H1 (cell line): ENCODE data around the gene FOXI3. TPM values are rescaled to one million over a fixed set of nuclear protein-coding genes. Genes with fewer than 3 reads are reported as not detected.

Experiments
- CTCF ChIA-PET: fragments of 300-600 bp; sonication (Branson Sonifier 250); formaldehyde crosslinking; loops from one replicate; lab custom pipeline; 2021; ENCODE audit not compliant: partially characterized antibody; lab: Charles Lee
- POLR2A ChIA-PET: fragments of 300-600 bp; sonication (Branson Sonifier 250); formaldehyde crosslinking; loops from one replicate; lab custom pipeline; 2021; ENCODE audit warnings: inconsistent platforms; ENCODE audit not compliant: partially characterized antibody; lab: Charles Lee
- DNase-seq, 2 experiments: peaks; one replicate each; pipeline versions ENCODE4 v3.0.0 to v3.0.0-alpha.2; 2010 to 2022; ENCODE audit warnings: low spot score in 2 of 2, low read depth in 1 of 2, mixed read lengths in 1 of 2
- FAIRE-seq: peaks from 2 replicates; lab custom pipeline; 2011; peaks lifted over from hg19 to GRCh38; lab: Jason Lieb, UNC
- H2AFZ ChIP-seq: 2 replicates; pipeline ENCODE4 v1.8.1; 2012; ENCODE audit warnings: low read length, inconsistent platforms
- H2AK5ac ChIP-seq: 2 replicates; pipeline ENCODE4 v1.6.1; 2013; ENCODE audit warnings: low read depth, low read length
- H2BK120ac ChIP-seq: replicated peaks from 2 replicates; pipeline ENCODE3; 2013; ENCODE audit warnings: low read depth, low read length, inconsistent platforms
- H2BK12ac ChIP-seq: 2 replicates; pipeline ENCODE4 v1.6.1; 2013; ENCODE audit warnings: low read depth, low read length
- H2BK15ac ChIP-seq: 2 replicates; pipeline ENCODE4 v1.6.1; 2013; ENCODE audit warnings: low read length
- H2BK20ac ChIP-seq: 2 replicates; pipeline ENCODE4 v1.6.1; 2013; ENCODE audit warnings: low read length
- H2BK5ac ChIP-seq: 2 replicates; pipeline ENCODE4 v1.6.1; 2013; ENCODE audit warnings: low read depth, low read length
- H3K14ac ChIP-seq: 2 replicates; pipeline ENCODE4 v1.6.1; 2013; ENCODE audit warnings: inconsistent platforms; ENCODE audit not compliant: insufficient read length
- H3K18ac ChIP-seq: 2 replicates; pipeline ENCODE4 v1.6.1; 2013; ENCODE audit warnings: low read length; ENCODE audit errors: extremely low read depth
- H3K23ac ChIP-seq: 2 replicates; pipeline ENCODE4 v1.6.1; 2013; ENCODE audit warnings: inconsistent platforms; ENCODE audit not compliant: insufficient read length
- H3K23me2 ChIP-seq: 2 replicates; pipeline ENCODE4 v1.6.1; 2013; ENCODE audit warnings: low read depth, low read length
- H3K27ac ChIP-seq: 2 replicates; pipeline ENCODE4 v1.6.1; 2011; ENCODE audit warnings: low read depth, low read length, inconsistent platforms
- H3K27me3 ChIP-seq, 4 experiments: replicated peaks in 1 of 4; 1 replicate in 1 of 4; 2 replicates in 3 of 4; pipeline versions ENCODE4 v1.6.1 to v1.8.1; 2011 to 2013; ENCODE audit warnings: low read length in 3 of 4, mild to moderate bottlenecking in 3 of 4, inconsistent platforms in 2 of 4, mixed read lengths in 2 of 4, moderate library complexity in 1 of 4; ENCODE audit not compliant: control insufficient read depth in 3 of 4, insufficient read depth in 3 of 4; ENCODE audit errors: extremely low read depth in 1 of 4
- H3K36me3 ChIP-seq, 4 experiments: 2 replicates each; pipeline versions ENCODE4 v1.6.1 to v1.8.1; 2011 to 2013; ENCODE audit warnings: mild to moderate bottlenecking in 4 of 4, low read length in 3 of 4, moderate library complexity in 2 of 4, control low read depth in 1 of 4, inconsistent platforms in 1 of 4; ENCODE audit not compliant: insufficient read depth in 4 of 4, control insufficient read depth in 2 of 4
- H3K4ac ChIP-seq: replicated peaks from 2 replicates; pipeline ENCODE3; 2013; ENCODE audit warnings: low read length, low read depth, mixed read lengths, inconsistent platforms; ENCODE audit not compliant: insufficient read length
- H3K4me1 ChIP-seq, 4 experiments: replicated peaks in 1 of 4; 1 replicate in 1 of 4; 2 replicates in 3 of 4; pipeline versions ENCODE4 v1.6.1 to v1.8.1; 2011 to 2013; ENCODE audit warnings: low read length in 3 of 4, inconsistent platforms in 2 of 4, mixed read lengths in 1 of 4; ENCODE audit not compliant: insufficient read depth in 4 of 4, control insufficient read depth in 3 of 4
- H3K4me2 ChIP-seq, 2 experiments: 2 replicates each; pipeline versions ENCODE4 v1.6.1 to v1.8.1; 2011 to 2013; ENCODE audit warnings: low read depth in 2 of 2, low read length in 2 of 2, control low read depth in 1 of 2, inconsistent platforms in 1 of 2, mild to moderate bottlenecking in 1 of 2; ENCODE audit not compliant: insufficient read depth in 1 of 2
- H3K4me3 ChIP-seq, 4 experiments: fragments of 200-600, 300-600 bp in 1 of 4; sonication (generic), shearing (Covaris generic), sonication (Bioruptor Twin) in 1 of 4; 2 replicates each; pipeline versions ENCODE4 v1.5.1 to v1.8.1; 2011 to 2016; ENCODE audit warnings: low read length in 4 of 4, low read depth in 3 of 4, control low read depth in 2 of 4, inconsistent platforms in 2 of 4, mild to moderate bottlenecking in 2 of 4, mixed read lengths in 1 of 4, moderate library complexity in 1 of 4; ENCODE audit not compliant: insufficient read depth in 2 of 4; ENCODE audit errors: extremely low read depth in 1 of 4
- H3K56ac ChIP-seq: replicated peaks from 2 replicates; pipeline ENCODE3; 2013; ENCODE audit warnings: low read depth, mild to moderate bottlenecking, mixed read lengths, low read length, inconsistent platforms; ENCODE audit not compliant: insufficient read length
- H3K79me1 ChIP-seq: 2 replicates; pipeline ENCODE4 v1.6.1; 2013; ENCODE audit warnings: low read depth, low read length, control low read depth
- H3K79me2 ChIP-seq, 2 experiments: 2 replicates each; pipeline versions ENCODE4 v1.6.1 to v1.8.1; 2012 to 2013; ENCODE audit warnings: low read length in 2 of 2, mild to moderate bottlenecking in 2 of 2, inconsistent platforms in 1 of 2; ENCODE audit not compliant: insufficient read depth in 2 of 2, control insufficient read depth in 1 of 2
- H3K9ac ChIP-seq, 4 experiments: replicated peaks in 1 of 4; 1 replicate in 1 of 4; 2 replicates in 3 of 4; pipeline versions ENCODE4 v1.6.1 to v1.8.1; 2011 to 2013; ENCODE audit warnings: low read depth in 3 of 4, low read length in 3 of 4, control low read depth in 2 of 4, mild to moderate bottlenecking in 2 of 4, moderate library complexity in 2 of 4, inconsistent platforms in 1 of 4; ENCODE audit errors: extremely low read depth in 1 of 4
- H3K9me3 ChIP-seq, 2 experiments: 2 replicates each; pipeline versions ENCODE4 v1.6.1 to v1.8.1; 2012 to 2013; ENCODE audit warnings: mild to moderate bottlenecking in 2 of 2, moderate library complexity in 2 of 2, control low read depth in 1 of 2, inconsistent platforms in 1 of 2, low read depth in 1 of 2, low read length in 1 of 2, mixed read lengths in 1 of 2; ENCODE audit not compliant: insufficient read depth in 2 of 2
- H4K20me1 ChIP-seq, 2 experiments: replicated peaks in 1 of 2; 2 replicates each; pipeline versions ENCODE3 to v1.8.1; 2011 to 2013; ENCODE audit warnings: inconsistent platforms in 2 of 2, low read length in 2 of 2, mild to moderate bottlenecking in 1 of 2; ENCODE audit not compliant: insufficient read depth in 2 of 2, control insufficient read depth in 1 of 2
- H4K5ac ChIP-seq: 2 replicates; pipeline ENCODE4 v1.6.1; 2013; ENCODE audit warnings: low read length, low read depth, mixed read lengths, inconsistent platforms; ENCODE audit not compliant: insufficient read length
- H4K8ac ChIP-seq: 2 replicates; pipeline ENCODE4 v1.8.0; 2013; ENCODE audit warnings: mild to moderate bottlenecking, moderate library complexity, low read length, inconsistent platforms; ENCODE audit not compliant: insufficient read depth; ENCODE audit errors: extremely low read depth
- H4K91ac ChIP-seq: replicated peaks from 2 replicates; pipeline ENCODE3; 2013; ENCODE audit warnings: low read length, mixed read lengths, inconsistent platforms; ENCODE audit not compliant: insufficient read length
- CEBPB ChIP-seq: IDR thresholded peaks from 2 replicates; pipeline ENCODE4 v1.6.1; 2012; ENCODE audit warnings: low read depth, low read length
- MAX ChIP-seq: IDR thresholded peaks from 2 replicates; pipeline ENCODE4 v1.6.1; 2012; ENCODE audit warnings: inconsistent platforms
- YY1 ChIP-seq: IDR thresholded peaks from 2 replicates; pipeline ENCODE4 v1.6.1; 2011; ENCODE audit warnings: low read depth, mild to moderate bottlenecking, low read length
- WGBS, 2 experiments: shearing (Covaris generic) in 1 of 2; methylation state at CpG; one replicate each; pipeline versions ENCODE4 v1.1.6 to v1.1.7; 2013 to 2015; ENCODE audit warnings: low lambda C conversion rate in 2 of 2, mixed read lengths in 2 of 2, inconsistent platforms in 1 of 2, low coverage in 1 of 2, missing lambda C conversion rate in 1 of 2; ENCODE audit not compliant: insufficient replicate concordance in 2 of 2, insufficient coverage in 1 of 2, insufficient read length in 1 of 2; ENCODE audit errors: extremely low coverage in 1 of 2, missing lambda C conversion rate in 1 of 2; 5-methylcytosine and 5-hydroxymethylcytosine counted together
- polyA plus RNA-seq, 7 experiments: library from polyadenylated mRNA; depleted of rRNA in 3 of 7; stranded (reverse) in 5 of 7; unstranded in 2 of 7; fragments of >200 nt in 5 of 7; fragments of 200-250 nt in 2 of 7; gene quantifications; 1 replicate in 5 of 7; 2 replicates in 1 of 7; 4 replicates in 1 of 7; pipeline versions ENCODE4 v1.2.1 to v1.2.3, GENCODE V29; 2011 to 2013; ENCODE audit warnings: missing spikeins in 2 of 7, mixed read lengths in 2 of 7
- total RNA-seq: library from RNA; stranded (reverse); fragmentation: NEBNext Ultra II Directional; extraction: Animal tissue kit (Norgen Biotek cat#: 25700); gene quantifications from 2 replicates; pipeline ENCODE4 v1.2.1, GENCODE V29; 2021

Gene FOXI3
- total and polyA plus RNA-seq, 2 of the 8 experiments (the other 6 are each of a cell fraction or from before 2014, with no cell fraction given), result 6.8 to 15.9 TPM

DNA sequence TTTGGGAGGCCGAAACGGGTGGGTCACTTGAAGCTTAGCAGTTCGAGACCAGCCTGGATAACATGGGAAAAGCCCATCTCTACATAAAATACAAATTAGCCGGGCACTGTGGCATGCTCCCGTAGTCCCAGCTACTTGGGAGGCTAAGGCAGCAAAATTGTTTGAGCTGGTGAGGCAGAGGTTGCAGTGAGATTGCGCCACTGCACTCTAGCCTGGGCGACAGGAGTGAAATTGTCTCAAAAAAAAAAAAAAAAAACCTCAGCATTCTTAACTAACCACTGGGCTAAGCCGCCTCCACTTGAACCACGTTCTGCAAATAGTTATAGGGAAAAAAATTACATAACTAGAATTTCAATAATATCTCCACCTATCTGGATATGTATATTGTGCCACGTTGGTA is 2.3 kb downstream of the FOXI3 start:
- TF ChIP-seq YY1 (no peak), MAX (no peak), CEBPB (0 out of 2 replicates have a peak, but pooled peaks have one; percentile 6)
- Histone ChIP-seq H3K18ac (no peak overlapping the region), H3K4ac (no peak overlapping the region), H3K4me2 (peak overlapping the region; percentile 76 to 89), H3K23me2 (peaks cover 15% of the 10 kb centered on the region), H2AFZ (no peak overlapping the region), H3K79me2 (peaks cover 0 to 36% of the 10 kb centered on the region in 2 experiments; a peak in 3 of 4 replicates), H3K4me1 (peaks cover 0 to 4% (median 2%) of the 10 kb centered on the region in 4 experiments; a peak in 4 of 7 replicates), H3K14ac (no peak overlapping the region), H3K56ac (no peak overlapping the region), H2BK15ac (no peak overlapping the region), H2BK120ac (no peak overlapping the region), H3K79me1 (no peaks in the 10 kb centered on the region), H3K36me3 (peaks cover 3 to 46% (median 9%) of the 10 kb centered on the region in 4 experiments; a peak in 5 of 8 replicates), H3K9ac (no peak overlapping the region), H4K5ac (no peak overlapping the region), H2BK5ac (no peak overlapping the region), H4K91ac (no peak overlapping the region), H3K27me3 (peaks cover 0 to 21% (median 9%) of the 10 kb centered on the region in 4 experiments; a peak in 6 of 7 replicates), H2BK12ac (no peak overlapping the region), H2BK20ac (no peak overlapping the region), H3K4me3 (peak overlapping the region; percentile 65 to 96 (median 77); a peak in 6 of 8 replicates), H3K23ac (no peak overlapping the region), H3K27ac (no peak overlapping the region), H4K20me1 (peaks cover 0 to 5% of the 10 kb centered on the region in 2 experiments), H2AK5ac (no peak overlapping the region), H3K9me3 (no peaks in the 10 kb centered on the region), H4K8ac (no peak overlapping the region)
- ChIA-PET POLR2A (interaction anchor here (0.7 to 1.9 kb wide), 4 partner anchors 14 to 211 kb away, joined by 3 to 6 read pairs (median 4); no protein-coding TSS in a partner anchor), CTCF (interaction anchor here (0.6 to 2.2 kb wide), 3 partner anchors 40 to 259 kb away, joined by 3 to 15 read pairs (median 4); no protein-coding TSS in a partner anchor)
- FAIRE-seq (no peak), DNase-seq (no peak)
- WGBS, 2 experiments, result 86% methylated on average over 10 of the region's 10 CpGs; no CpG with 5 or more reads in 1 of the 2 experiments
